Thyroid gland (tissue), 4 donors: ENCODE results near the gene BNC1. TPM values are rescaled to one million over a fixed set of nuclear protein-coding genes. Genes with fewer than 3 reads are reported as not detected.

Experiments
- DNase-seq, 2 donors: peaks; one replicate each; pipeline ENCODE4 v3.0.0-alpha.2; 2019
- H3K27ac ChIP-seq, 3 donors: fragments of 200-600 bp; sonication (generic); 1 replicate in 2 of 3; 2 replicates in 1 of 3; pipeline ENCODE4 v1.5.1; 2016 to 2019; ENCODE audit warnings: mild to moderate bottlenecking in 1 of 3, moderate library complexity in 1 of 3
- H3K27me3 ChIP-seq: fragments of 200-600 bp; sonication (generic); one replicate; pipeline ENCODE4 v1.5.1; 2019
- H3K36me3 ChIP-seq, 2 donors: fragments of 200-600 bp; sonication (generic); one replicate each; pipeline ENCODE4 v1.5.1; 2016 to 2019
- H3K4me1 ChIP-seq, 2 donors: fragments of 200-600 bp; sonication (generic); one replicate each; pipeline ENCODE4 v1.5.1; 2017 to 2019
- H3K4me3 ChIP-seq, 3 donors: fragments of 200-600 bp; sonication (generic); replicated peaks in 1 of 3; 1 replicate in 2 of 3; 2 replicates in 1 of 3; pipeline ENCODE4 v1.5.1; 2016; ENCODE audit warnings: mild to moderate bottlenecking in 1 of 3
- H3K9me3 ChIP-seq: fragments of 200-600 bp; sonication (generic); one replicate; pipeline ENCODE4 v1.5.1; 2017
- POLR2A ChIP-seq, 2 donors: fragments of 450-650 bp; IDR thresholded peaks; one replicate each; pipeline ENCODE4 v1.6.1; 2017; ENCODE audit warnings: antibody characterized with exemption in 2 of 2, mild to moderate bottlenecking in 2 of 2, moderate library complexity in 1 of 2
- WGBS, 2 donors: methylation state at CpG; one replicate each; pipeline ENCODE4 v1.1.5; 2017; 5-methylcytosine and 5-hydroxymethylcytosine counted together
- intact Hi-C: fragments of 100-400 bp; cut with DNase I; formaldehyde crosslinking; loops from one replicate; pipeline ENCODE4 v1.15.1; 2023
- total RNA-seq, 4 donors: library from RNA; depleted of rRNA; stranded (reverse); fragments of >200 nt; gene quantifications; one replicate each; pipeline ENCODE4 v1.2.3, GENCODE V29; 2016
- TF ChIP-seq, protein P1 (sequence below), 6 experiments: fragments of 200-600 bp in 3 of 6; fragments of 450-650 bp in 3 of 6; sonication (generic) in 3 of 6; IDR thresholded peaks; one replicate each; pipeline ENCODE4 v1.5.1; 2016 to 2019; ENCODE audit warnings: antibody characterized with exemption in 6 of 6, mild to moderate bottlenecking in 2 of 6, inconsistent platforms in 1 of 6, moderate library complexity in 1 of 6

Gene BNC1
- total RNA-seq, 4 donors from 2014 or later = 0.15 to 0.94 (median 0.33) TPM; not detected in 1

DNA sequence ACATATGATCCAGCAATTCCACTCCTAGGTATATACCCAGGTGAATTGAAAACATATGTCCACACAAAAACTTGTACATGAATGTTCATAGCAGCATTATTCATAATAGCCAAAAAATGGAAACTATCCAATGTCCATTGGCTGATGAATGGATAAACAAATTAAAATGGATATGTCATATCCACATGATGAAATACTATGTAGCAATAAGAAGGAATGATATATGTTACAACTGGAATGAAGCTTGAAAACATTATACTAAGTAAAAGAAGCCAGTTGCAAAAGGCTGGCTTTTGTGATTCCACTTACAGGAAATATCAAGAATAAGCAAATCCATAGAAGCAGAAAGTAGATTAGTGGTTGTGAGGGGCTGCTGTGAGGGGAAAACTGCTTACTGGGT is 33.7 kb downstream of the BNC1 start:
- H3K27me3 ChIP-seq = no peaks in the 10 kb centered on the region
- intact Hi-C loops = no loop called here
- no peaks in the 10 kb centered on the region for H3K36me3 ChIP-seq
- no peaks in the 10 kb centered on the region for H3K4me1 ChIP-seq
- H3K4me3 ChIP-seq = no peak overlapping the region
- no peak overlapping the region for H3K27ac ChIP-seq
- no peaks in the 10 kb centered on the region for H3K9me3 ChIP-seq
- TF ChIP-seq POLR2A (IDR thresholded peaks at IDR 0.05) = no peak
- TF ChIP-seq, protein P1, sequence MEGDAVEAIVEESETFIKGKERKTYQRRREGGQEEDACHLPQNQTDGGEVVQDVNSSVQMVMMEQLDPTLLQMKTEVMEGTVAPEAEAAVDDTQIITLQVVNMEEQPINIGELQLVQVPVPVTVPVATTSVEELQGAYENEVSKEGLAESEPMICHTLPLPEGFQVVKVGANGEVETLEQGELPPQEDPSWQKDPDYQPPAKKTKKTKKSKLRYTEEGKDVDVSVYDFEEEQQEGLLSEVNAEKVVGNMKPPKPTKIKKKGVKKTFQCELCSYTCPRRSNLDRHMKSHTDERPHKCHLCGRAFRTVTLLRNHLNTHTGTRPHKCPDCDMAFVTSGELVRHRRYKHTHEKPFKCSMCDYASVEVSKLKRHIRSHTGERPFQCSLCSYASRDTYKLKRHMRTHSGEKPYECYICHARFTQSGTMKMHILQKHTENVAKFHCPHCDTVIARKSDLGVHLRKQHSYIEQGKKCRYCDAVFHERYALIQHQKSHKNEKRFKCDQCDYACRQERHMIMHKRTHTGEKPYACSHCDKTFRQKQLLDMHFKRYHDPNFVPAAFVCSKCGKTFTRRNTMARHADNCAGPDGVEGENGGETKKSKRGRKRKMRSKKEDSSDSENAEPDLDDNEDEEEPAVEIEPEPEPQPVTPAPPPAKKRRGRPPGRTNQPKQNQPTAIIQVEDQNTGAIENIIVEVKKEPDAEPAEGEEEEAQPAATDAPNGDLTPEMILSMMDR (IDR thresholded peaks at IDR 0.05) = no peak
- no peak for DNase-seq

DNA sequence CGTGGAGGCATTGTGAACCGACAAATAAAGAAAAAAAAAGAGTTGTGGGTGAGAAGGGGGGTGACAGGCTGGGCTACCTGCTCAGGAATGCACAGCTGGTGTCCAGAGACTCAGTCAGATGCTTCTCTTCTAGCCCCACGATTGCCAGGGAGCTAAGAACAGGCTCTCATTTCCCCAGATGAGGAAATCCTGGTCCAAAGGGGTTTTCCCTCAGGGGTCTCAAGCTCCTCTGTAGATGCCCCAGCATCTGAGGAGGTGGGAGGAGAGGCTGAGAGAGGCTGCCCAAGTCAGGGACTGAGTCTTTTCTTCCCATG is 35.5 kb downstream of the BNC1 start:
- TF ChIP-seq, protein P1 (IDR thresholded peaks at IDR 0.05) = no peak
- no peak for TF ChIP-seq POLR2A (IDR thresholded peaks at IDR 0.05)
- Histone ChIP-seq H3K27ac (no peak overlapping the region), H3K36me3 (no peaks in the 10 kb centered on the region), H3K27me3 (no peaks in the 10 kb centered on the region), H3K4me1 (no peaks in the 10 kb centered on the region), H3K4me3 (no peak overlapping the region), H3K9me3 (no peaks in the 10 kb centered on the region)
- no peak for DNase-seq
- 29 to 30% methylated on average over 3 of the region's 3 CpGs for WGBS, 2 donors
- intact Hi-C loops = loop anchor here (10.0 kb wide), 1 partner anchor 306 kb away; no protein-coding TSS in a partner anchor

DNA sequence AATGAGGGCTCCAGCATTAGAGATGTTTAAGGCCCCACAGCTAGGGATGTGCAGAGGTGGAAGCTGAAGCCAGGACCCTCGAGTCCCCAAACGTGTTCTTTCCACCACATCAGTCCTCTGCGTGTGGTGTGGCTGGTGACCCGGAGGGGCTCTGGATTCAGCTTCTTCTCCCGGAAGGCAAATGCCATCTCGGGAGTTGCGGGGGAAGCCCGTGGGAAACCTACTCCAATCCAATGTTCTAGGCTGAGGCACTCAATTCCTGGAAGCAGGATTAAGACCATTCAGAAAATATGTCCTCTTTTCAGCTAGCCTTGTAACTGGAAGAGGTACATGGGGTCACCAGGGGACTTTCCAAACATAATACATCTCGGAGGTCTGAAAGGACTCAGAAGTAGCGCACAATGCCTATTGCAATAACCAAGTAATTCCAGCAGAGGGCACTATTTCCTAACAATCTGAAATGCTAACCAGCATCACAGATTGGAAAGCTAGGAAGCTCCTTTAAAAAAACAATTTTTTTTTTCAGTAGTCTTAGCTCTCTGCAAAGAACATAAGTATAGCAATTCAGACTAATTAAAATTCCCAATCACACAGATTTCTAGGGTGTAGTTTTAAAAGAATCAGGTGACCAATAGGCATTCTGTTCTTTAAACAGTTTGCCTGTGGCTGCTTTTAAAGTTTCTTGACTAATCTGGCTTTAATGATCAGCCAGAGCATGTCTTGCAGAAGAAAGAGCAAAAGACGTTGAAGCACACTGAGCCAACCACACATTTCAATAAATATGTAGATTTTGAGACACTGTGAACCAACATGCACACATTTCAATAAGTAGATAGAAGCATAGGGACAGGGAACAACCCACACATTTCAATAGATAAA is 36.1 kb downstream of the BNC1 start:
- Histone ChIP-seq H3K4me1 (peaks cover 0 to 4% of the 10 kb centered on the region in 2 donors), H3K4me3 (no peak overlapping the region), H3K27ac (no peak overlapping the region), H3K36me3 (no peaks in the 10 kb centered on the region), H3K27me3 (no peaks in the 10 kb centered on the region), H3K9me3 (no peaks in the 10 kb centered on the region)
- DNase-seq = peak; percentile 4 to 5
- 27 to 43% methylated on average over 10 to 11 of the region's 11 CpGs for WGBS, 2 donors
- TF ChIP-seq, protein P1 (IDR thresholded peaks at IDR 0.05) = peak; percentile 72 to 95 (median 88)
- no peak for TF ChIP-seq POLR2A (IDR thresholded peaks at IDR 0.05)
- intact Hi-C loops = loop anchor here (10.0 kb wide), 1 partner anchor 306 kb away; no protein-coding TSS in a partner anchor

DNA sequence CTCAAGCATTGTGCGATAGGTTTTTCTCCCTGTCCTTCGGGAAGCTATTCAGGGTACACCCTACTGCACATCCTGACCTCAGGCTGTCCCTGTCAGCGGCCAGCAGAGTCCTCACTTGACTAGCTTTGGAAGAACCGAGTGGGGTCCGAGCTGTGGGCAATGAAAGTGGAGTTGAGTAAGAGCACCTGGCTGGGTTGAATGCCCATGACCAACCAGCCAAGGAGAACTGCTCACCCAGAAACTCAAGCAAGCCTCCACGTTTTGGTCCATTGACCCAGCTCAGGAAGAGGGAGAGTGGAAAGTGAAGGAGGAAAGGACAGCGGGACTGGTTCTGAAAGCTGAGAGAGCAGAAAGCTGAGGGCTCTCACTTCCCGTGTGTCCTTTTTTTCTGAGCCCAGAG is 40.8 kb downstream of the BNC1 start:
- peak; percentile 48 to 57 for DNase-seq
- WGBS, 2 donors = 29 to 50% methylated on average over 8 of the region's 8 CpGs
- no peak for TF ChIP-seq POLR2A (IDR thresholded peaks at IDR 0.05)
- TF ChIP-seq, protein P1 (IDR thresholded peaks at IDR 0.05) = no peak
- H3K4me3 ChIP-seq = no peak overlapping the region
- intact Hi-C loops = loop anchor here (10.0 kb wide), 1 partner anchor 311 kb away; no protein-coding TSS in a partner anchor
- H3K4me1 ChIP-seq = peaks cover 0 to 5% of the 10 kb centered on the region in 2 donors
- H3K36me3 ChIP-seq = no peaks in the 10 kb centered on the region
- H3K27me3 ChIP-seq = no peaks in the 10 kb centered on the region
- H3K27ac ChIP-seq = no peak overlapping the region
- no peaks in the 10 kb centered on the region for H3K9me3 ChIP-seq

DNA sequence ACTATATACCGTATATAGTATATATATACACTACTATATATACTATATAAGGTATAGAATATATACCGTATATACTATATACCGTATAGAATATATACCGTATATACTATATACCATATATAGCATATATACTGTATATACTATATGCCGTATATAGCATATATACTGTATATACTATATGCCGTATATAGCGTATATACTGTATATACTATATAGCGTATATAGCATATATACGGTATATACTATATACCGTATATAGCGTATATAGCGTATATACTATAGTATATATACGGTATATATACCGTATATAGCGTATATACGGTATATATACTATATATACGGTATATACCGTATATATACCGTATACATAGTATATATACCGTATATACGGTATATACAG is 54.2 kb downstream of the BNC1 start:
- H3K27me3 ChIP-seq = no peaks in the 10 kb centered on the region
- H3K4me3 ChIP-seq = no peak overlapping the region
- H3K36me3 ChIP-seq = no peaks in the 10 kb centered on the region
- TF ChIP-seq, protein P1 (IDR thresholded peaks at IDR 0.05) = no peak
- TF ChIP-seq POLR2A (IDR thresholded peaks at IDR 0.05) = no peak
- 94 to 95% methylated on average over 21 of the region's 21 CpGs for WGBS, 2 donors
- H3K9me3 ChIP-seq = no peaks in the 10 kb centered on the region
- H3K4me1 ChIP-seq = no peaks in the 10 kb centered on the region
- no peak overlapping the region for H3K27ac ChIP-seq
- no peak for DNase-seq
- intact Hi-C loops = no loop called here
